HG02884 (cell line): ENCODE results near the gene SPRR1A.

Source experiments
- ATAC-seq: cut with Tn5 transposase; IDR thresholded peaks from one replicate; pipeline ENCODE4 v1.9.1; 2021; ENCODE audit warnings: mild to moderate bottlenecking, moderate library complexity; ENCODE audit not compliant: unreplicated experiment

The SPRR1A gene, protein sequence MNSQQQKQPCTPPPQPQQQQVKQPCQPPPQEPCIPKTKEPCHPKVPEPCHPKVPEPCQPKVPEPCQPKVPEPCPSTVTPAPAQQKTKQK

DNA sequence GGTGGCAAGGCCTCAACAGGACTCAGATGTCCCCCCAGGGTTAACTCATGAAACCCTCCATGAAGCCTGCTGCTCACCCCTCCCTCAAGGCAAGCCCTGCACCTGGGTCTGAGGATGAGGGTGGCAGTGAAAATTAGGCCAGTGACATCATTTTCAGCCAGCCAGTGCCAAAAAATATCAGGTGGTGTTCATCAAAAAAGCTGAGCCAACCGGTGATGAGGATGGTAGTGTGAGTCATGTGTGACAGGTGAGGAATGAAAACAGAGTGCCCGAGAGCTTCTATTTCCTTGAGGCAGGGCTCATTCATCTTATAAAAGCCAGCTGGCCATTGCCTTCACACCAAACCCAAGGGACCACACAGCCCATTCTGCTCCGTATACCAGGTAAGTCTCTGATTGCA is at the start of gene SPRR1A:
Gene SPRR1A, plus strand, starts transcription at position 339 of the 400 bp plus-strand sequence. CDS start 1,150 bp downstream, outside the sequence.
- ATAC-seq = no peak

- ATAC-seq = no peak
Measured at GRCh38 chr1:152940614-152941013, 43.3 kb upstream of the SPRR1A start.

DNA sequence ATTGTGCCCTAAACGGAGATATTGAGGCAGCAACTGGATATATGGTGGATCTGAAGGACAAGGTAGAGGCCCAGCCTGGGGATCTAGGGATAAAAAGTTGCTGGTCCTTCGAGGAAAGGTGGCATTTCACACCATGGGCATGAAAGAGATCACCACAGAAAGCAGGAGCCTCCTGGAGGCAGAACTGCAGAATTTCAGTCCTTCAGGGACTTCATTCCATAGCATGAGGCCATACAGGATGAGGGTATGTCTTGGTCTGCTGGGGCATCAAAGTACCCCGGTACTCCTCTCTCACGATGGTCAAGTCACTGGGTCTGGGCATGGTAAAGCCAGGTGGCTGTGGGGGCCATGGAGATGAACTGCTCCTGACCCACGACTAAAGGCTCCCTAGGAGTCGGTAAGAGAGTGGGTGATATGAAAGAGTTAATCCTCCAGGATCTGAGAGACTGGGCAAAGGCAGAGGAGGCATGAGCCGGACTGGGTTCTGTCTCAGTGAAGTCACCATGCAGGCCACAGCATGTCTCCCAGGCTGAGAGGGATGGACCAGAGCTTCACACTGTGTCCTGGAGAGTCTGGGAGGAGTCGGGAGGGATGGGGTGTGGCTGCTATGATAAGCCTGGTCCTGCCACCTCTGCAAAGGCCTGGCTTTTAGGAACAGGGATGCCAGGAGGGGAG is 42.7 kb upstream of the SPRR1A start:
- ATAC-seq = no peak

DNA sequence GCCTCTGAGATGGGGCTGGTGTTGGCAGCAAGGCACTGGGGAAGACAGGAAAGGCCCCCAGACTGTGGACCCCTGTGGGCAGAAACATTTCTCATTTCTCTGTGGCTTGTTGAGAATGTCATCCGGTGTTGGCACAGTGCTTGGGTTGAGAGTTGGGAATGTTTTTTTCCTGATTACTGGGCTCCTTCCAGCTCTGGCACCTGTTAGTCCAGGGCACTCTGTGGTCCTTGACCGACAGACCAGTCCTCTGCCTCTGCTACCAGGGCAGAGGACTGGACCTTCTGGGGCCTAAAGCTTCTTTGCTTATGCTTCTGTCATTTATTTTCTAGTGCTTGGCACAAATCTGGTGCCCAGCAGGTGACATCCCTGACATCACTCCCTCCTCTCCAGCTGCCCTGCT is 41.7 kb upstream of the SPRR1A start:
- no peak for ATAC-seq

DNA sequence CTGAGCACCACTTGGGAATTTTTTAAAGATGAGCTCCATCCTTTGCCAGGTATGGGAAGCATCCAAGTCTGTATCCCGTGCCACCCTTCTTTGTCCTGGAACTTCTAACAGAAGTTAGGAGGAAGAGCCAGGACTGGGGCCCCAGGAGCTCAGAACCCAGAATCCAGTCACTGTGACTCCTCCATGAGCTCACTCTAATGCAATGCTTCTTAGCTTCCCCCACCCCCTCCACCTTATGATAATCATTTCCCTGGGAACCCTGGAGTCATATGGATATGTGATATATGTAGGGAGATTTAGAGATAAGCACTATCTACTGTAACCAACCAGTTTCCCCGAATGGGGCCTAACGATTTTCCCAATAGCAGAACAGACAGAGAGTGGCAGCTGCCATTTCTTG is 37.6 kb upstream of the SPRR1A start:
- ATAC-seq = no peak

DNA sequence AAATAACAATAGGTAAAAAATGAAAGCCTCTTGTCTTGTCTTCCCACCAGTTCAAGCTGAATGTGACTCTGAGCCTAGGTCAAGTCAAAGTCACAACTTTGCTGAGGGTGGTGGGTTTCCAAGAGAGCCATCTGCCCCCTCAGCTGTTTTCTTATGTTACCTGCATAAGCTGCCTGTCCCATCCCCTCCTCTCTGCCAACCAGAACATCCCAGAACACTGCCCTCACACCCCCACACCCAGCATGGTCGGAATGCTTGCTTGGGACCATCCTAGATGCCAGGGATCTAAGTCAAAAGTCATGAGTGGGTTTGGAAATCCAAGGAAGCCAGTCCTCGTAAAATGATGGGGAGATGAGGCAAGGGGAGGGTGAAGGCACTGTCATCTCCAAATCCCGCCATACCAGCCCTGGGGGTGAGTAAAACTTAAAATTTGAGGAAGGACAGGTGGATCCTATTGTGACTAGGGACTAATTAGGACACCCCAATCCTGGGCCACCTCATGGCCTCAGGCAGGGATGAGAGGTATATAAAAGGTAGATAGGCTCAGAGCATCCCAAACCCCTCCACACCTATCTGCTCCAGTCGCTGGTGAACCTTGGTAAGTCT is 37.1 kb upstream of the SPRR1A start, which contains the start of gene SPRR5:
Gene SPRR5, plus strand, starts transcription at position 556 of the 606 bp plus-strand sequence. CDS start 1,349 bp downstream, outside the sequence.
- no peak for ATAC-seq

DNA sequence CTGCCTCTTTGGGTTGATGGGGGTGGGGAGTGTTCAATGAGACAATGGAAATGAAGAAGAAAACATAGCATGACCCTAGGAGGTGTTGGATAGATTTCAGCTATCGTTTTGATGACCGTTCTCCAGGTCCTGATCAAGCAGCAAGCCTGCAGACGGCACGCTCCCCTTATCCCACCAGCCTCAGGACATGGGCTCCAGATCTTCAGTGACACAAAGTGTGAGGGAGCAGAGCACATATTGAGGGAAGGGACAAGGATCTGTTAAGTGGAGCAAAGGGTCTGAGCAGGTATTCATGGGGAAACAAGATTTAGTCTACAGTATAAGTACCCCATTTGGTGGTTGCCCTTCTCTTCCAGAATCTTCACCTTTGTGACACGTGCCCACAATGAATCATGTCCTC is 32.2 kb upstream of the SPRR1A start:
- no peak for ATAC-seq

- ATAC-seq = no peak
Measured at GRCh38 chr1:152953761-152954160, 30.1 kb upstream of the SPRR1A start.

GRCh38 chr1:152954436-152954835 is 29.4 kb upstream of the SPRR1A start:
- ATAC-seq = no peak

GRCh38 chr1:152957561-152957960 is 26.3 kb upstream of the SPRR1A start:
- no peak for ATAC-seq

- no peak for ATAC-seq
Measured at GRCh38 chr1:152959273-152959672, 24.6 kb upstream of the SPRR1A start.

- no peak for ATAC-seq
Measured at GRCh38 chr1:152959801-152960451, 24.0 kb upstream of the SPRR1A start.

GRCh38 chr1:152960452-152961044 is 23.3 kb upstream of the SPRR1A start:
- no peak for ATAC-seq

DNA sequence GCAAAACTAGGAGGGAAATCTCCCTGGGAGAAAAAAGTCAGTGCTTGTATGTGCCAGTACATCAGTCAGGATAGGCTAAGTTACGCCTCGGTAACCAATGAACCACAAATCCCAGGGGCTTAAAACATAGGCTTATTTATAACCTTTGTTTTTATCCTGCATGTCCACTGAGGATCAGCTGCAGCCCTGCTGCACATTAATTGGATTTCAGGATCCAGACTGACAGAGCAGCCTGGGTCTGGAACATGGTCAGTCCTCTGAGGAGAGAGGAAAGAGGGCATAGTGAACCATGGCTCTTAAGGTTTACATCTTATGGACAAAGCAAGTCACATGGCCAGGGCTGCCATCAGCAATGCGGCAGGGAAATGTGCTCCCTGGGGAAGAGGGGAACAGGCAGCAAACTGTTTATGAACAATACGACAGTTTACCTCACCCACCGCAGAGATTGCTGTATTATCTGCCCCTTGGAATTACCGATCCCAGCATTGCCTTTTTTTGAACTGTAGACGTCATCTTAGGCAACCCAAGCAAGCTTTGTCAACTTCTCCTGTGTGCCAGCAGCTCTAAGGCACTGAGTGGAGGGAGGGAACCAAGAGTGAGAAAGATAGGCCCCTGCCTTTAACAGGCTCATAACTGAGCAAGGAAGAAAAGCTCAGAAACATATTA is 22.5 kb upstream of the SPRR1A start:
- no peak for ATAC-seq

DNA sequence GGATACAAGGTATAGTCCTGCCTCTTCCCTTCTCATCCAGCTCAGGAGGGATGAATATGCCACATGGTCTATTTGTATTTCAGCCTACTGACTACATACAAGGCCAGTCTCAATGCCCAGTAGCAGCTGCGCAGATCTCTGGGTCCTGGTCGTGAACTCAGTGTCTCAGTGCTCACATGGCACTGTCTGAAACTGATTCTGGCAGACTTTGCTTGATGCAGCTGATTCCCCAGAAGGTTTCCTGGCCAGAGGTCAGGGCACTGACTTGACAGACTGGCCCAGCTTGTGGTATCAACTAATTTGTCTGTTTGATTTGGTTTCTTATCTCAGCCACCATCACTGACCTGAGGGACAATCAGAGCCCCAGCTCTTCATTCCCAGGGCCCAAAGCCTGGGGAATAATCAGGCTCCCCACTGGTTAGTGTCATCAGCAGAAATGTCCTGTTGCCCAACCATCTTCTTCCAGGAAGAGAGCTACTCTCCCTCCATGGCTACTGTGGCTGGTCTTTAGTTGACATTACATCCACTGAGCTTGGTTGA is 20.9 kb upstream of the SPRR1A start:
- no peak for ATAC-seq

DNA sequence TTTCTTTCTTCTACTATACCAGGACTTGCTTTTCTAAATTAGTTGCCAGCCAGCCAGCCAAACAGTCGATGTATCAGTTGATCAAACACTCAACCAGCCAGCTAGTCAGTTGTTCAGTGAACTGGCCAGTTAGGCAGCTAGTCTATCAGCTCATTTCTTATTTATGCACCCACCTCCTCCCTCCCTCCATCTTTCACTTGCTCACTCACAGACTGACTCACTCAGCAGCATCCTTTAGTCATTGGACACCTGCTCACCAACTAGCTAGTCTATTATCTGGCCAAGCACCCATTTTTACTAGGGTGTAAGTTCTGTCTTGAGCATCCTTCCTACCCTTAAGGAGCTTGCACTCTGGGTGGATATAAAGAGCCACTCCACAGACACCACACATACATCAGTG is 19.3 kb upstream of the SPRR1A start:
- no peak for ATAC-seq

DNA sequence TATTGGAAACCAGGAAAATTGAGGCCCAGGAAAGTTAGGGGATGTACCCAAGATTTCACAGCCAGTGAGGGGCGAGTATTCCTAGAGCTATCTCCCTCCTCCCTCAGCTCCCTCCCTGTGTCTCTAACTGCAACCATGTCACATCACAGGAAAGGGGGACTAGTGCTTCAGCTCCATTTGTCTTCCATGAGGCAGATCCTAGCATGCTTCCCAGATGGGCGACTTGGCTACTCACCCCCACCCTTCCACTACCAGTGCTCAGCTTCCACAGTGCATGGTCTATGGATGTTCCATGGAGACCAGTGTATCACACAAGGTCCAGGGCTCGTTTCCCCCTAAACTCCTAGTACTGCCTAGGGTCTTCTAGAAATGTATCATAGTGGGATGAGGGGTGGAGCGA is 18.0 kb upstream of the SPRR1A start:
- no peak for ATAC-seq

DNA sequence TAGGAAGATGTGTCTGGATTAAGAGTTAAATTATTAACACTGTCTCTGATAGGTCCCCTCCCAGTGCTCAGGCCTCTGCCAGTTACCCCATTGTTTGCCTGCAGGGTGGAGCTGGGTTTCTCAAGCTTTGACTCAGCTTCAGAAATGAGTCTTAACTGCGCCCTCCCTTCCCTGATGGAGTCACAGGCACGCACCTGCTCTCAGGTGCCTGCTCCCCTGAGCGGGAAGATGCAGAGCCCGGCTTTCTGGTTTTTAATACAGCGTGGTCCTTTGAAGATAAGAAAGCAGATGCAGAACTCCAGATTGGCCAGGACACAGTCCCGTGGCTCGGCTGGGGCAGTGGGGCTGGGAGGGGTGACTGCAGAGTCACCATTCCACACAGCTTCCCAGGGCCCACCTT is 16.7 kb upstream of the SPRR1A start:
- no peak for ATAC-seq

DNA sequence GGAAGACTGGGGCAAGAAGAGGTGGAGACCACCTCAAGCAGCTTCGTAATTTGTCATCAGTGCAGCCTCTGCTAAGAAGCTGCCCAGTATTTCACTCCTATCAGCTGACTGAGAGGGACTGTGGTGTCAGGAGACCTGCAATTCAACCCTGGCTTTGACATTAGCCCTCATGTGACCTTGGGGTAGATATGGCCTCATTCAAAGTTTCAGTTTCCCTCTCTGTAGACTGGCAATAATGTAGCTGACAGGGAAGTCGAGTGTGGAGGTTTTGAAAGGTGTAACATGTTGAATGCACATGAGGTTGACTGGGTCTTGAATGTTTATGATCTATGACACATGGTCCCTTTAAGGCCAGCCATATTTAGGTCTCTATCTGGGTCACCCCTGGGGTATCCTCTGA is 15.6 kb upstream of the SPRR1A start:
- no peak for ATAC-seq

- ATAC-seq = no peak
Measured at GRCh38 chr1:152969036-152969435, 14.8 kb upstream of the SPRR1A start.

DNA sequence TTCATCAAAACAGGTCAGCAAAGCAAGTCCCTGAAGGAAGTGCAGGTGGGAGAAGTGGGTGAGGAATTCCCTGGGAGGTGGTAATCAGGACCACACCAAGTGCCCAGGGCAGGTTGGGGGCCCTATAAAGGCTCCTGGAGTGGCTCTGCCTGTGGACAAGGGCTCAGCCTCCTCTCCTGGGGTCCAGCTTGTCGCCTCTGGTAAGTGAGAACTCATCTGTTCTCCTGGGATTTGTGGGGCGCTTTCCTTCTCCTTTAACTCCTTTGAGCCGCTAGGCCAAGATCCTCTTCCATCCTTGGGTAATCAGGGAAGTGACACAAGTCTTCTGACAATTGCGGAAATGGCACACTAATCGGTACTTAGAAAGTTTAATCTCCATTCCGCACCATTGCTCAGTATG is 13.4 kb upstream of the SPRR1A start, which contains the start of gene SPRR4:
Gene SPRR4, plus strand, starts transcription at position 154 of the 400 bp plus-strand sequence. CDS start 1,243 bp downstream, outside the sequence.
- no peak for ATAC-seq
